Measurements from ENCODE around the gene SPTBN5.

DNA sequence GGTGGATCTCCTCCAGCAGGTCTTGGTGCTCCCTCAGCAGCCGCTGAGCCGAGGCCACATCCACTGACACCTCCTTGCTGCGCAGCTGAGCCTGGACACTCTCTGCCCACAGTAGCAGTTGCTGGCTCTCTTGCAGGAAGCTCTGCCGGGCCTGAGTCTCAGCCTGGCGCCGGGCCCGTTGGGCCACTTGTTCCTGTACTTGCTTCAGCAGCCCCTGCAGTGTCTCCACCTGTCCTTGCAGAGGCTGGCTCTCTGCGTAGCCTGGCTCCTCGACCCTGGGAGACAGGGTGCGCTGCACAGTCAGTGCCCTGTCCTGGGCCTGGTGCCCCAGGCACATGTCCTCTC is 15.5 kb downstream of the SPTBN5 start:
- TF ChIP-seq CTCF (conservative IDR thresholded peaks at IDR 0.05 in 1 of 2, IDR thresholded peaks at IDR 0.05 in 1 of 2; ENCODE audit: extremely low read depth in 1 of 2, insufficient read depth in 1 of 2, low read depth in 1 of 2, low read length in 2 of 2) (no peak), EZH2 (IDR thresholded peaks at IDR 0.05; ENCODE audit: borderline replicate concordance, low read length) (no peak)
